Mammary epithelial cell (primary cell): ENCODE measurements around the gene RPRM.

Experiments used
- CTCF ChIP-seq, 2 donors: IDR thresholded peaks in 1 of 2; conservative IDR thresholded peaks in 1 of 2; 2 replicates each; pipeline ENCODE4 v1.5.1; 2011 to 2012; ENCODE audit warnings: inconsistent platforms in 2 of 2, low read length in 2 of 2, mild to moderate bottlenecking in 2 of 2, control low read depth in 1 of 2, low read depth in 1 of 2; ENCODE audit not compliant: insufficient read depth in 1 of 2; ENCODE audit errors: extremely low read depth in 1 of 2
- EZH2 ChIP-seq: IDR thresholded peaks from 2 replicates; pipeline ENCODE4 v1.6.1; 2012; ENCODE audit warnings: low read length, inconsistent platforms, borderline replicate concordance

DNA sequence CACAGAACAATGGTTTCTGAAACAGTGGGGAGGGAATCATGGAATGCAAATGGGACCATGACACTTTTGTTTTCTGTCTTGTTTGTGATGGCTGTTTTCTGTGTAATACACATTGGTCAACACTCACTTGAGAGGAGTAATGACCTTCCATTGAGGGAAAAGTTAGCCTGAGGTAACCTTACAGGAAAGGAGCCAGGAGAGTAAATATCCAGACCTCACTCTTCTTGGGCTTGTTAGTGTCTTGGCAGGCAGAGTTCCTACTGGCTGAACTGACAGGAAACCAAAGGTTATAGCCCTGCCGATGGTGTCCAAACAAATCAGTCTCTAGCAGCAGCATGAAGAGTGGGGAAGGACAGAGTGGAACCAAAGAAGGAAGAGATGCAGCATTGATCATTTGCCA is 17.2 kb upstream of the RPRM start:
- TF ChIP-seq CTCF (conservative IDR thresholded peaks at IDR 0.05 in 1 of 2, IDR thresholded peaks at IDR 0.05 in 1 of 2; ENCODE audit: extremely low read depth in 1 of 2, insufficient read depth in 1 of 2, low read depth in 1 of 2, low read length in 2 of 2) (no peak), EZH2 (no peak)
